Glutamatergic neuron (in vitro differentiated cells): Measurements from ENCODE around the gene CDH24. TPM values are rescaled to one million over a fixed set of nuclear protein-coding genes. Genes with fewer than 3 reads are reported as not detected.

Source experiments
- DNase-seq: peaks from one replicate; pipeline ENCODE4 v3.0.0; 2022
- H3K27ac Mint-ChIP-seq: one replicate; pipeline ENCODE4 v1.8.0; 2020; ENCODE audit warnings: mild to moderate bottlenecking, mixed read lengths, inconsistent platforms; ENCODE audit not compliant: unreplicated experiment
- H3K27me3 Mint-ChIP-seq: one replicate; pipeline ENCODE4 v1.8.0; 2020; ENCODE audit warnings: mild to moderate bottlenecking, moderate library complexity, mixed read lengths, inconsistent platforms; ENCODE audit not compliant: unreplicated experiment
- H3K36me3 Mint-ChIP-seq: one replicate; pipeline ENCODE4 v1.8.0; 2020; ENCODE audit warnings: mild to moderate bottlenecking, mixed read lengths, inconsistent platforms; ENCODE audit not compliant: unreplicated experiment
- H3K4me1 Mint-ChIP-seq: one replicate; pipeline ENCODE4 v1.8.0; 2020; ENCODE audit warnings: mild to moderate bottlenecking, low read depth, mixed read lengths, inconsistent platforms; ENCODE audit not compliant: unreplicated experiment
- H3K4me3 Mint-ChIP-seq: one replicate; pipeline ENCODE4 v1.8.0; 2020; ENCODE audit warnings: mild to moderate bottlenecking, mixed read lengths, inconsistent platforms; ENCODE audit not compliant: unreplicated experiment
- H3K9me3 Mint-ChIP-seq: one replicate; pipeline ENCODE4 v1.8.0; 2020; ENCODE audit warnings: mild to moderate bottlenecking, moderate library complexity, mixed read lengths, inconsistent platforms; ENCODE audit not compliant: unreplicated experiment
- total RNA-seq: library from RNA; stranded (reverse); fragmentation: NEBNext Ultra II Directional; extraction: Animal tissue kit (Norgen Biotek cat#: 25700); gene quantifications from one replicate; pipeline ENCODE4 v1.2.1, GENCODE V29; 2021; ENCODE audit not compliant: unreplicated experiment
- TF ChIP-seq, protein P1 (sequence below): fragments of 200-600 bp; sonication (generic); IDR thresholded peaks from one replicate; pipeline ENCODE4 v1.5.0; 2021; ENCODE audit not compliant: partially characterized antibody, unreplicated experiment

The CDH24 gene
- total RNA-seq, 1 donor from 2014 or later, result 164 TPM

DNA sequence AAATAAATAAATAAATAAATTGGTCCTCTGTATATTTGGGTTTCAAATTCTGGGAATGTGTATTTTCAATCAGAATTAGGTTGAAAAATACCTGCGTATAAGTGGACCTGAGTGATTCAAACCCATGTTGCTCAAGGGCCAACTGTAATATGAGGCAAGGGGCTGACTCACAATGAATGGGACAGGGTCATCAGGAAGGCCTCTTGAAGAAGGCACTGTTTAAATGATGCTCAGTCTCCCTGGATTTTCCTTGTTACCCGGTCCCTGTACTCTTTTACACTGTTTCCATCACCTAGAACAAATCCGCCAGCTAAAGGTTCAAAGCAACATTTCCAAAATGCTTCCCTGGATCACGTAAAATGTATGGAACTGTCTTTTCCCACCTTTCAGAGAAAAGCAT, 26.4 kb downstream of the CDH24 start:
- TF ChIP-seq, protein P1, sequence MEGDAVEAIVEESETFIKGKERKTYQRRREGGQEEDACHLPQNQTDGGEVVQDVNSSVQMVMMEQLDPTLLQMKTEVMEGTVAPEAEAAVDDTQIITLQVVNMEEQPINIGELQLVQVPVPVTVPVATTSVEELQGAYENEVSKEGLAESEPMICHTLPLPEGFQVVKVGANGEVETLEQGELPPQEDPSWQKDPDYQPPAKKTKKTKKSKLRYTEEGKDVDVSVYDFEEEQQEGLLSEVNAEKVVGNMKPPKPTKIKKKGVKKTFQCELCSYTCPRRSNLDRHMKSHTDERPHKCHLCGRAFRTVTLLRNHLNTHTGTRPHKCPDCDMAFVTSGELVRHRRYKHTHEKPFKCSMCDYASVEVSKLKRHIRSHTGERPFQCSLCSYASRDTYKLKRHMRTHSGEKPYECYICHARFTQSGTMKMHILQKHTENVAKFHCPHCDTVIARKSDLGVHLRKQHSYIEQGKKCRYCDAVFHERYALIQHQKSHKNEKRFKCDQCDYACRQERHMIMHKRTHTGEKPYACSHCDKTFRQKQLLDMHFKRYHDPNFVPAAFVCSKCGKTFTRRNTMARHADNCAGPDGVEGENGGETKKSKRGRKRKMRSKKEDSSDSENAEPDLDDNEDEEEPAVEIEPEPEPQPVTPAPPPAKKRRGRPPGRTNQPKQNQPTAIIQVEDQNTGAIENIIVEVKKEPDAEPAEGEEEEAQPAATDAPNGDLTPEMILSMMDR, result no peak
- peaks cover 7% of the 10 kb centered on the region for H3K36me3 Mint-ChIP-seq
- H3K4me3 Mint-ChIP-seq, result no peak overlapping the region

DNA sequence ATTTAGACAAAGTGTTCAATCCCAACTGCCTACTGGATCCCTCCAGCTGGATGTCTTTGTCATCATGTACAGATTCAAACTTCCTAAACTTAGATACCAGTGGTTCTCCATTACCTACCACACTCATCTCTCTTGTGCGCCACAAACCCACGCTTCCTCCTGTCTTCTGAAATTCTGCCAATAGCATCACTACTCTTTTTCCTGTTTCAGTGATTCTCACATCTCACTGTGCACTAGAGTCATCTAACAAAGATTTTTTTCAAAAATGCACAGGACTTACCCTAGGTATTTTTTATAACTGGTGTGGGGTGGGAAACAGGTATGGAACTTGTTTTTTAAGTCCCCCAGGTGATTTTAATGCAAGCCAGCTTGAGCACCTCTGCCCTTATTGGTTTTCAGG, 28.5 kb downstream of the CDH24 start:
- TF ChIP-seq, protein P1, result no peak
- H3K36me3 Mint-ChIP-seq, result peaks cover 7% of the 10 kb centered on the region
- H3K4me1 Mint-ChIP-seq, result peaks cover 40% of the 10 kb centered on the region
- peaks cover 22% of the 10 kb centered on the region for H3K9me3 Mint-ChIP-seq
- DNase-seq, result no peak
- peak overlapping the region; percentile 9 for H3K4me3 Mint-ChIP-seq
- peak overlapping the region; percentile 60 for H3K27ac Mint-ChIP-seq
- H3K27me3 Mint-ChIP-seq, result peaks cover 7% of the 10 kb centered on the region

More for the DNA sequence above, 26.4 kb downstream of the CDH24 start:
- no peaks in the 10 kb centered on the region for H3K27me3 Mint-ChIP-seq
- H3K4me1 Mint-ChIP-seq, result peaks cover 26% of the 10 kb centered on the region
- H3K9me3 Mint-ChIP-seq, result peaks cover 7% of the 10 kb centered on the region
- DNase-seq, result no peak
- no peak overlapping the region for H3K27ac Mint-ChIP-seq

DNA sequence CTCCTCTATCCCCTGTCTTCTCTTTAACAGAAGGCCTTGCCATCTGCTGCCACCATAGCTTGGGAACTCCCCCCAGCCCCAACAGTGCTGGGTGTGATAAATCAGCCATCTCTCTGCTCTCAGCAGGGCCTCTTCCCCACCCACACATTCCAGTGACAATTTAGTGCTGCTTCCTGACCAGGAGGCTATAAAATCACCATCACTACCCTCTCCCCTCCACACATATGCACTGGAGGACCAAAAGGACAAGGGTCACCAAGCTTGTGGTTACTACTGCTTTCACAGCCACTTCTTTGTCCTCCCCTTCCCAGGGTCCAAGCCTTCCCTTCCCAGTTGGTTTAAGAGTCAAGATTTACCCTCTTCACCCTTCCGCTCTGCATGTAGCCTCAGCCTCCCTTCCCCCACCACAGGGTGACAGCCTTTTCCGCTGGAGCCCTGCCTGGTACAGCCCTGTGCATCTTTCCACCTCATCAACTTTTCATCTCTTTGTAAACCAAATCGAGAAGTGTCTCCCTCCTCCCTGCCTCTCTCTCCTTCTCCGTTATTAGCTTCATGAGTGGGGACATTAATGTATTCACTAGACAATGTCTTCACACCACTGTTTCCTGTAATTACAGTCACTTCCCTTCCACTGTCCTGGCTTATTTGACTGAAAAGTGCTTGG, 32.0 kb downstream of the CDH24 start:
- H3K27ac Mint-ChIP-seq, result peak overlapping the region; percentile 100
- H3K4me3 Mint-ChIP-seq, result peak overlapping the region; percentile 84
- TF ChIP-seq, protein P1, result no peak
- peaks cover 22% of the 10 kb centered on the region for H3K9me3 Mint-ChIP-seq
- no peaks in the 10 kb centered on the region for H3K36me3 Mint-ChIP-seq
- peaks cover 7% of the 10 kb centered on the region for H3K27me3 Mint-ChIP-seq
- peak; percentile 43 for DNase-seq
- H3K4me1 Mint-ChIP-seq, result peaks cover 61% of the 10 kb centered on the region

DNA sequence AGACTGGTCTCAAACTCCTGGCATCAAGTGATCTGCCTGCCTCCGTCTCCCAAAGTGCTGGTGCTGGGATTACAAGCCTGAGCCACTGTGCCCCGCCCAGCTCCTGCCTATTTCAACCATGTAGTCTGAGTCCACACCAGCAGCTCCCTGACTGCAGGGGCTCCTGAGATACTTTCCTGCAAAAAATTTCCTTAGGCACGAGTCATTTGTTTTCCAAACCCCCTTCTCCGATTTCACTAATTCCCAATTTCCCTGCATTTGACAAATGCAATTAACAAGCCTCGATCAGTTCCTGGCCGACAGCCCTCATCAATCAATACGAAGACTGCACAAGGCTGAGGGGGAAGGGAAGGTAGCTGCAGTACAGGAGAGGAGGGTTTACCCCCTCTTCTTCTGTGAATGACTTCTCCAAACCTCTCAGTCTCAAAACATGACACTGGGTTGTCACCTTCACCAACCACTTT, 32.7 kb downstream of the CDH24 start:
- Mint-ChIP-seq H3K36me3 (no peaks in the 10 kb centered on the region), H3K27ac (peak overlapping the region; percentile 100), H3K4me1 (peaks cover 61% of the 10 kb centered on the region), H3K4me3 (peak overlapping the region; percentile 84), H3K27me3 (peaks cover 7% of the 10 kb centered on the region), H3K9me3 (peaks cover 22% of the 10 kb centered on the region)
- TF ChIP-seq, protein P1, result no peak
- DNase-seq, result peak; percentile 56

DNA sequence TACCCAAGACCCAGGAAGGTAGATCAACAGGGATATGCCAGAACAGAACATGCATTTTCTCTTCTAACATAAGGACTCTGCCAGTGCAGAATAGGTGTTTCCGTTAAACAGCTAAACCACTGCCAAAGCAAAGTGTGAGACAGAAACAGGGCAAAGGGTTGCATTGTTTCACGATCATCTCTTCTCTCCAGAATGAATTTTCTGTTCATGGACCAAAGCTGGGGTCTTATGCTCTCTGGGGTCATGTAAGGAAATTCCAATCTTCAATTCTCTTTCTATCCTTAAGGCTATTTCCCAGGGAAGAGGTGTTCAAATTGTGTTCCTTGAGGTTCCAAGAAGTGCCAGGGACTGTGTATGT, 33.5 kb downstream of the CDH24 start:
- TF ChIP-seq, protein P1, result no peak
- Mint-ChIP-seq H3K27ac (peak overlapping the region; percentile 100), H3K9me3 (peaks cover 20% of the 10 kb centered on the region), H3K27me3 (peaks cover 7% of the 10 kb centered on the region), H3K4me1 (peaks cover 58% of the 10 kb centered on the region), H3K36me3 (no peaks in the 10 kb centered on the region), H3K4me3 (peak overlapping the region; percentile 84)
- no peak for DNase-seq
